Thoracic aorta (tissue), 2 donors: ENCODE results near the gene CDH12. TPM values are rescaled to one million over a fixed set of nuclear protein-coding genes. Genes with fewer than 3 reads are reported as not detected.

Source experiments
- ATAC-seq: fragments of 150-250 bp; one replicate; pipeline ENCODE4 v1.8.0; 2017; ENCODE audit warnings: low read depth; ENCODE audit not compliant: insufficient number of reproducible peaks, low FRiP score
- DNase-seq: peaks from one replicate; pipeline ENCODE4 v3.0.0-alpha.2; 2020; ENCODE audit warnings: low spot score
- H3K27ac ChIP-seq, 2 donors: fragments of 200-600 bp; sonication (generic); 1 replicate in 1 of 2; 2 replicates in 1 of 2; pipeline ENCODE4 v1.5.1; 2016; ENCODE audit warnings: mild to moderate bottlenecking in 2 of 2, moderate library complexity in 2 of 2
- H3K27me3 ChIP-seq: fragments of 200-600 bp; sonication (generic); replicated peaks from 2 replicates; pipeline ENCODE4 v1.6.0; 2016; ENCODE audit warnings: mild to moderate bottlenecking; ENCODE audit not compliant: insufficient read depth
- H3K36me3 ChIP-seq: fragments of 200-600 bp; sonication (generic); one replicate; pipeline ENCODE4 v1.5.1; 2016
- H3K4me1 ChIP-seq, 2 donors: fragments of 200-600 bp; sonication (generic); 1 replicate in 1 of 2; 2 replicates in 1 of 2; pipeline versions ENCODE4 v1.5.1 to v1.6.0; 2016; ENCODE audit warnings: low read depth in 2 of 2, mild to moderate bottlenecking in 1 of 2; ENCODE audit not compliant: control insufficient read depth in 1 of 2
- H3K4me3 ChIP-seq: fragments of 200-600 bp; sonication (generic); 2 replicates; pipeline ENCODE4 v1.5.1; 2016; ENCODE audit warnings: mild to moderate bottlenecking
- H3K9me3 ChIP-seq: fragments of 200-600 bp; sonication (generic); 2 replicates; pipeline ENCODE4 v1.5.1; 2016
- CTCF ChIP-seq: fragments of 200-600 bp; sonication (generic); IDR thresholded peaks from one replicate; pipeline ENCODE4 v1.5.1; 2019; ENCODE audit warnings: antibody characterized with exemption
- total RNA-seq, 2 donors: library from RNA; depleted of rRNA; stranded (reverse); fragments of >200 nt; gene quantifications; one replicate each; pipeline versions ENCODE4 v1.1.0 to v1.2.3, GENCODE V29; 2016

The CDH12 gene
- total RNA-seq, 2 donors from 2014 or later, result not detected

GRCh38 chr5:22058620-22059019 lies 794.5 kb downstream of the CDH12 start:
- H3K9me3 ChIP-seq, result no peaks in the 10 kb centered on the region
- H3K27me3 ChIP-seq, result no peaks in the 10 kb centered on the region
- no peak overlapping the region for H3K27ac ChIP-seq
- DNase-seq, result no peak
- H3K4me1 ChIP-seq, result no peaks in the 10 kb centered on the region
- no peak for ATAC-seq
- no peaks in the 10 kb centered on the region for H3K36me3 ChIP-seq
- TF ChIP-seq CTCF, result no peak
- no peak overlapping the region for H3K4me3 ChIP-seq

GRCh38 chr5:22057012-22057411 lies 796.1 kb downstream of the CDH12 start:
- H3K36me3 ChIP-seq, result no peaks in the 10 kb centered on the region
- H3K27ac ChIP-seq, result no peak overlapping the region
- TF ChIP-seq CTCF, result no peak
- DNase-seq (no peak), ATAC-seq (no peak)
- H3K9me3 ChIP-seq, result no peaks in the 10 kb centered on the region
- no peaks in the 10 kb centered on the region for H3K27me3 ChIP-seq
- no peaks in the 10 kb centered on the region for H3K4me1 ChIP-seq
- no peak overlapping the region for H3K4me3 ChIP-seq

GRCh38 chr5:22056601-22057000 lies 796.5 kb downstream of the CDH12 start:
- no peak overlapping the region for H3K4me3 ChIP-seq
- no peak for TF ChIP-seq CTCF
- ATAC-seq, result no peak
- no peak for DNase-seq
- H3K4me1 ChIP-seq, result no peaks in the 10 kb centered on the region
- no peaks in the 10 kb centered on the region for H3K27me3 ChIP-seq
- no peaks in the 10 kb centered on the region for H3K36me3 ChIP-seq
- H3K9me3 ChIP-seq, result no peaks in the 10 kb centered on the region
- no peak overlapping the region for H3K27ac ChIP-seq

- H3K27ac ChIP-seq, result no peak overlapping the region
- no peak for ATAC-seq
Measured at GRCh38 chr5:22053195-22053594, 799.9 kb downstream of the CDH12 start.

GRCh38 chr5:22051881-22052280 lies 801.3 kb downstream of the CDH12 start:
- DNase-seq, result no peak
- no peaks in the 10 kb centered on the region for H3K4me1 ChIP-seq
- H3K9me3 ChIP-seq, result no peaks in the 10 kb centered on the region
- ATAC-seq, result no peak
- H3K36me3 ChIP-seq, result no peaks in the 10 kb centered on the region
- no peaks in the 10 kb centered on the region for H3K27me3 ChIP-seq
- no peak overlapping the region for H3K4me3 ChIP-seq
- H3K27ac ChIP-seq, result no peak overlapping the region
- no peak for TF ChIP-seq CTCF

More at GRCh38 chr5:22053195-22053594, 799.9 kb downstream of the CDH12 start:
- Histone ChIP-seq H3K27me3 (no peaks in the 10 kb centered on the region), H3K36me3 (no peaks in the 10 kb centered on the region), H3K4me3 (no peak overlapping the region), H3K9me3 (no peaks in the 10 kb centered on the region), H3K4me1 (no peaks in the 10 kb centered on the region)
- no peak for TF ChIP-seq CTCF
- no peak for DNase-seq
